Peyer's patch (tissue), 4 donors: ENCODE data around the gene DIO3.

ENCODE experiments used
- POLR2A ChIP-seq, 2 donors: fragments of 450-650 bp; IDR thresholded peaks; one replicate each; pipeline ENCODE4 v1.5.1; 2017; ENCODE audit warnings: antibody characterized with exemption in 2 of 2, mild to moderate bottlenecking in 2 of 2, moderate library complexity in 2 of 2
- TF ChIP-seq, protein P1 (sequence below), 6 experiments: fragments of 450-650 bp in 4 of 6; fragments of 200-600 bp in 2 of 6; sonication (generic) in 1 of 6; IDR thresholded peaks; one replicate each; pipeline ENCODE4 v1.5.1; 2017 to 2019; ENCODE audit warnings: antibody characterized with exemption in 6 of 6, mild to moderate bottlenecking in 3 of 6, moderate library complexity in 1 of 6

GRCh38 chr14:101512376-101512695, 49.0 kb upstream of the DIO3 start:
- TF ChIP-seq, protein P1, sequence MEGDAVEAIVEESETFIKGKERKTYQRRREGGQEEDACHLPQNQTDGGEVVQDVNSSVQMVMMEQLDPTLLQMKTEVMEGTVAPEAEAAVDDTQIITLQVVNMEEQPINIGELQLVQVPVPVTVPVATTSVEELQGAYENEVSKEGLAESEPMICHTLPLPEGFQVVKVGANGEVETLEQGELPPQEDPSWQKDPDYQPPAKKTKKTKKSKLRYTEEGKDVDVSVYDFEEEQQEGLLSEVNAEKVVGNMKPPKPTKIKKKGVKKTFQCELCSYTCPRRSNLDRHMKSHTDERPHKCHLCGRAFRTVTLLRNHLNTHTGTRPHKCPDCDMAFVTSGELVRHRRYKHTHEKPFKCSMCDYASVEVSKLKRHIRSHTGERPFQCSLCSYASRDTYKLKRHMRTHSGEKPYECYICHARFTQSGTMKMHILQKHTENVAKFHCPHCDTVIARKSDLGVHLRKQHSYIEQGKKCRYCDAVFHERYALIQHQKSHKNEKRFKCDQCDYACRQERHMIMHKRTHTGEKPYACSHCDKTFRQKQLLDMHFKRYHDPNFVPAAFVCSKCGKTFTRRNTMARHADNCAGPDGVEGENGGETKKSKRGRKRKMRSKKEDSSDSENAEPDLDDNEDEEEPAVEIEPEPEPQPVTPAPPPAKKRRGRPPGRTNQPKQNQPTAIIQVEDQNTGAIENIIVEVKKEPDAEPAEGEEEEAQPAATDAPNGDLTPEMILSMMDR (IDR thresholded peaks at IDR 0.05), result no peak
- no peak for TF ChIP-seq POLR2A (IDR thresholded peaks at IDR 0.05)
